GM18861 (cell line): ENCODE measurements around the gene IMPG2.

Source experiments
- ATAC-seq: cut with Tn5 transposase; IDR thresholded peaks from one replicate; pipeline ENCODE4 v1.9.1; 2021; ENCODE audit not compliant: unreplicated experiment

IMPG2 gene

GRCh38 chr3:101189176-101189575, 131.2 kb downstream of the IMPG2 start:
- no peak for ATAC-seq

- ATAC-seq = no peak
Observed at GRCh38 chr3:101185341-101185740, 135.0 kb downstream of the IMPG2 start.

GRCh38 chr3:101184111-101184510, 136.3 kb downstream of the IMPG2 start:
- no peak for ATAC-seq

GRCh38 chr3:101183151-101183550, 137.2 kb downstream of the IMPG2 start:
- ATAC-seq = no peak

GRCh38 chr3:101182734-101183133, 137.6 kb downstream of the IMPG2 start:
- no peak for ATAC-seq

- no peak for ATAC-seq
Observed at GRCh38 chr3:101181801-101182200, 138.6 kb downstream of the IMPG2 start.

- no peak for ATAC-seq
Observed at GRCh38 chr3:101179637-101180036, 140.7 kb downstream of the IMPG2 start.

- ATAC-seq = no peak
Observed at GRCh38 chr3:101177577-101177976, 142.8 kb downstream of the IMPG2 start.
